ENCODE data around the gene THAP7.

Gene THAP7

DNA sequence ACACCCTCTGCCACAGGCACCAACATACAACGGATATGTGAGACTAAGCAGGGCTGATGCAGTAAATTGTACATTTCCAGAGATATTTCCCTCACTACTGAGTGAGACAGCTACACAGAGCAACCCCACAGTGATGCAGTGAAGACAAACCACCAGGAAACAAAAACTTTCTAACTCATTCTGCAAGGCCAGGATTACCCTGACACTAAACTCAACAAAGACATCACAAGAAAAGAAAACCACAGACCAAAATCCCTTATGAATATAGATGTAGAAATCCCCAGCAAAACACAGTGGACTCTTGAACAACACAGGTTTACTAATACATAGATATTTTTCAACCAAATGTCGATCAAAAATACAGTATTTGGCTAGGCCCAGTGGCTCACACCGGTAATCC lies 32.0 kb upstream of the THAP7 start:
- H3K4me3 ChIP-seq (ENCODE audit: low read depth, low read length), result no peak overlapping the region
- DNase-seq (ENCODE audit: low read depth), result no peak
- TF ChIP-seq, protein P1, sequence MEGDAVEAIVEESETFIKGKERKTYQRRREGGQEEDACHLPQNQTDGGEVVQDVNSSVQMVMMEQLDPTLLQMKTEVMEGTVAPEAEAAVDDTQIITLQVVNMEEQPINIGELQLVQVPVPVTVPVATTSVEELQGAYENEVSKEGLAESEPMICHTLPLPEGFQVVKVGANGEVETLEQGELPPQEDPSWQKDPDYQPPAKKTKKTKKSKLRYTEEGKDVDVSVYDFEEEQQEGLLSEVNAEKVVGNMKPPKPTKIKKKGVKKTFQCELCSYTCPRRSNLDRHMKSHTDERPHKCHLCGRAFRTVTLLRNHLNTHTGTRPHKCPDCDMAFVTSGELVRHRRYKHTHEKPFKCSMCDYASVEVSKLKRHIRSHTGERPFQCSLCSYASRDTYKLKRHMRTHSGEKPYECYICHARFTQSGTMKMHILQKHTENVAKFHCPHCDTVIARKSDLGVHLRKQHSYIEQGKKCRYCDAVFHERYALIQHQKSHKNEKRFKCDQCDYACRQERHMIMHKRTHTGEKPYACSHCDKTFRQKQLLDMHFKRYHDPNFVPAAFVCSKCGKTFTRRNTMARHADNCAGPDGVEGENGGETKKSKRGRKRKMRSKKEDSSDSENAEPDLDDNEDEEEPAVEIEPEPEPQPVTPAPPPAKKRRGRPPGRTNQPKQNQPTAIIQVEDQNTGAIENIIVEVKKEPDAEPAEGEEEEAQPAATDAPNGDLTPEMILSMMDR (IDR thresholded peaks at IDR 0.05; ENCODE audit: low read depth, low read length, missing control alignments), result no peak

DNA sequence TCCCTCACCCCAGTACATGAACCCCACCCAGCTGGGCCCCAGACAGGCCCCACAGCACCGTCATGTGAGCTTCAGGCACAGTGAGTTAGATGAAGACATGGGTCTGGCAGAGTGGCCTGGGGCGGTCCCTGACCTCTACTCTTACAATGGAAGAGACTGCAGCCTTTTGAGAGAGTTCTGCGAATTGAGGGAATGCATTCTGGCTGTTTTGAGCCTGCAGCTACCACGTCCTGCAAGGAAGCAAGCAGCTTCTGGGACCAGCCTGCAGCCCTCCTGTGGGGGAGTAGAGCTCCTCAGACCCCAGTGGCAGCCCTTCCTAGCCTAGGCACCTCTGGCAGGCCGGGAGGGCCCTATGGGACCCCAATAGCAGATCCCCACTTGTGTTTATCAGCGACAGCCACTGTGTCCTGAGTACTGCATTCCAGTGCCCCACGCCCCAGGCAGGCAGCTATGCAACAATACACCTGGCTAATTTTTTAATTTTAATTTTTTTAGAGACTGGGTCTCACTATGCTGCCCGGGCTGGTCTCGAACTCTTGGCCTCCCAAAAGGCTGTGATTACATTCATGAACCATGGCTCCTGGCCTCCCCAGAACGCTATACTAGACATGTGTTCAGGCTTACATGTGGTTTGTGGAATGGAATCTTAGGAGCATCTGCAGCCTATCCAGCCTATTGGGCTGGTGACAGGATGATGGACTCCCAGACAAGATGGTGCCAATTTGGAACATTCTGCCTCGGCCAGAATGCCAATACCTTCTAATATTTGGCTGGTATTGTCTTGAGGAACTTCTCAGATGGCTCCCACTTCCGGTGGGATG lies 31.2 kb upstream of the THAP7 start:
- no peak overlapping the region for H3K4me3 ChIP-seq (ENCODE audit: low read depth, low read length)
- TF ChIP-seq, protein P1 (IDR thresholded peaks at IDR 0.05; ENCODE audit: low read depth, low read length, missing control alignments), result no peak
- DNase-seq (ENCODE audit: low read depth), result no peak

DNA sequence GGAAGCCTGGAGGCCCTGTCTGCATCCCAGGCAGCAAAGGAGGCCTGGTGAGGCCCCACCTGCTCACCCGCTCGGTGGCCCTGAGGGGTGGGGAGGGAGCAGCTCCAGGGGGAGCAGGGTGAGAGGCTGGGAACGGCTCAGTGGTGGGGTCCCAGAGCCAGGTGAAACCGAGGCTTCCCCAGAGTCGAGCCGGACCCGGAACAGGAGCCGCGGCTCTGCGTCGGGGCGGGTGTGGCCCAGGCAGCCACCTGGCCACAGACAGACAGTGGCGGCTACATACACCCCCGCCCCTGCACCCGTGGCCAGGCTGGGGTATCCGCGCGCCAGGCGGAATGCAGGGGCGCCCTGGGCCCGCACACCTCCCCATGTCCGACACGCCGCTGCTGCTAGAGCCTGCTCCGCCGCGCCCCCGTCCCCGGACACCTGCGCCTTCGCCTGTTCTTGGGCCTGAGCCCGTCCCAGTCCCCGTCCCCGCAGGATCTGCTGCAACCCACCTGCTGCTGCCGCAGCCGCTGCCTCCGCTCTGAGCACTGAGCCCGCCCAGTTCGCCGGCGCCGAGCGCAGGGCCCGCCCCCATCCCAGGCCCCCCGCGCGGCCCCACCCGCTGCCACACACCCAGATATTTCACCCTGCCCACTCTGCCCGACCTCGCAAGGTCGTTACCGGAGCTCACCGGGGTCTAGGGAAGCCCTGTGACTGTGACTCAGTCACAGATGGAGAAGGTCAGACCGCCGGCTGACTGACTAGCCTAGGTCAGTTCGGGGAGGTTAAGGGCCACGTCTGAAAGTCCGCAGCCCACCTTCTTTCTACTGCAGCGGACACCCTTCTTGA lies 30.3 kb upstream of the THAP7 start, which contains the start of gene SLC7A4:
SLC7A4 (minus strand) TSS at position 525 of the 831 bp plus-strand sequence. CDS start 749 bp downstream, outside the sequence.
- TF ChIP-seq, protein P1 (IDR thresholded peaks at IDR 0.05; ENCODE audit: low read depth, low read length, missing control alignments), result no peak
- no peak within 1 kb of the TSS for H3K4me3 ChIP-seq (ENCODE audit: low read depth, low read length)
- DNase-seq (ENCODE audit: low read depth), result no peak

DNA sequence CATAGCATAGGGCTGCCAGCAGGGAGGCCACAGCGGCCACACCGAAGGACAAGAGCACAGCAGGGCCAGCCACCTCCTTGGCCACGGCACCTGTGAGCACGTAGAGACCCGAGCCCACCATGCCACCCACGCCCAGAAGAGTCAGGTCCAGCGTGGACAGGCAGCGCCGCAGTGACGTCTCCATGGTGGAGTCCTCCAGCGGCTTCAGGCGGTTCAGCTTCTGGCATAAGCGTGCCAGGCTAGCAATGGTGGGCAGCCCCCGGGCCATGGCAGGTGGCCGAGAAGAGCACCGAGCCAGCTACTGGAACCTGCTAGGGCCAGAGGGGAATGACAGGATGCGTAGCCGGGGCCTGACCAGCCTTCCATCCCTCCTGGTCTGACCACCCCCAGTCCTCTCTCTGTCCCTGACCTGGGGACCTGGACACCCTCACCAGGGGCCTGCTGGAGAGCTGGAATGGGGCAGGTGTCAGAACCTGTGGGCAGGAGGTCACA lies 29.7 kb upstream of the THAP7 start:
- TF ChIP-seq, protein P1 (IDR thresholded peaks at IDR 0.05; ENCODE audit: low read depth, low read length, missing control alignments), result no peak
- DNase-seq (ENCODE audit: low read depth), result no peak
- no peak overlapping the region for H3K4me3 ChIP-seq (ENCODE audit: low read depth, low read length)

DNA sequence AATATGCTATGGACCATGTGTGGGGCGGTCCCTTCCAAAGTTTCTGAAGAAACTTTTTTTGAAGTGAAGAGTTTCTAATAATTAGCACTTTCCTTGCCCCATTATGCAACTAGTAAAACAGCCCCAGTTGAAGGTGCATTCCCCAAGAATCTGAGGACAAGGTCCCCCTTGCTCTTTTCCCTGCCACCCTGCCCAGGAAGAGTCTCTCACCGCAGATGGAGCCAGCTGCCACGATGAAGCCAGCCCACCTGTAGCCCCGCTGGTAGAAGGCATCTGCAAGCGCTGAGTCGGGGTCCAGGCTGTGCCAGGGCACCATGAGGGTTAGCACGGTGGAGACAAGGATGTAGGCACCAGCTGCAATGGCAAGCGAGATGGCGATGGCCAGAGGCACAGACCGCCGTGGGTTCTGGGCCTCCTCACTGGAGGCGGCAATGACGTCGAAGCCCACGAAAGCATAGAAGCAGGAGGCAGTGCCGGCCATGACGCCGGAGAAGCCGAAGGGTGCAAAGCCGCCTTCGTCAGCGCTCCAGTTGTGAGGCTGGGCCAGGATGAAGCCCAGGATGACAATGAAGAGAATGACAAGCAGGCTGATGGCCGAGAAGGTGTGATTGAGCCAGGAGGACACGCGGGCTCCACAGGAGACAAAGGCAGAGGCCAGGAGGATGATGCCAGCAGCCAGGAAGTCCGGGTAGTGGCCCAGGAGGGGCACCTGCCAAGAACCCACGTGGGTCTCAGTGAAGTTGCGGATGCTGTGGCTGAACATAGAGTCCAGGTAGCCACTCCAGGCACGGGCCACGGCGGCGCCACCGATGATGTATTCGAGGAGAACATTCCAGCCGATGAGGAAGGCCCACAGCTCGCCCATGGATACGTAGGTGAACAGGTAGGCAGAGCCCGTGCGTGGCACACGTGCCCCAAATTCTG lies 29.0 kb upstream of the THAP7 start:
- H3K4me3 ChIP-seq (ENCODE audit: low read depth, low read length), result no peak overlapping the region
- DNase-seq (ENCODE audit: low read depth), result no peak
- TF ChIP-seq, protein P1 (IDR thresholded peaks at IDR 0.05; ENCODE audit: low read depth, low read length, missing control alignments), result no peak

DNA sequence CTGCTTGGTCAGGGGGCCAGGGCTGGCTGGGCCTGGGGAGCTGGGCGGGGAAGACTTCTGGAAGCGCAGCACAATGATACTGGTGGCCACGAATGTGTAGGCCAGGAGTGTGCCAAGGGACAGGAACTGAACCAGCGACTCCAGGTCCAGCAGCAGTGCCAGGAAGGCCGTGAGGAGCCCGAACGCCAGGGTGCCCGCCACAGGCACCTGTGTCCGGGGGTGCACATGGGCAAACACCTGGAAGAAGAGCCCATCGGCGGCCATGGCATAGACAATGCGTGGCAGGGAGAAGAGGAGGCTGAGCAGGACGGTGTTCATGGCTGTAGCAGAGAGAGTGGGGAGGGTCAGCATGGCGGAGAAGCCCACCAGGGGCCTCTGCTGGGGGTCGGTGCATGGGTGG lies 28.1 kb upstream of the THAP7 start:
- no peak for DNase-seq (ENCODE audit: low read depth)
- TF ChIP-seq, protein P1 (IDR thresholded peaks at IDR 0.05; ENCODE audit: low read depth, low read length, missing control alignments), result no peak
- no peak overlapping the region for H3K4me3 ChIP-seq (ENCODE audit: low read depth, low read length)
